AG08396 (cell line): ENCODE results near the gene NOVA1.
A peak's percentile ranks its signal among the peaks of the same experiment; 100 is the strongest.
"Not testable (repeated sequence)": the region's sequence is repeated elsewhere in the genome, so short reads cannot be mapped to it uniquely, and the experiment has no call there.

Source experiments
- DNase-seq: peaks from one replicate; pipeline ENCODE4 v3.0.0; 2012; ENCODE audit warnings: low spot score, mixed read lengths

NOVA1 gene

GRCh38 chr14:26597589-26598080, at the start of gene NOVA1:
Gene NOVA1 (minus strand): TSS chr14:26598033. CDS start chr14:26597436, 597 bp downstream.
- DNase-seq: no peak

DNA sequence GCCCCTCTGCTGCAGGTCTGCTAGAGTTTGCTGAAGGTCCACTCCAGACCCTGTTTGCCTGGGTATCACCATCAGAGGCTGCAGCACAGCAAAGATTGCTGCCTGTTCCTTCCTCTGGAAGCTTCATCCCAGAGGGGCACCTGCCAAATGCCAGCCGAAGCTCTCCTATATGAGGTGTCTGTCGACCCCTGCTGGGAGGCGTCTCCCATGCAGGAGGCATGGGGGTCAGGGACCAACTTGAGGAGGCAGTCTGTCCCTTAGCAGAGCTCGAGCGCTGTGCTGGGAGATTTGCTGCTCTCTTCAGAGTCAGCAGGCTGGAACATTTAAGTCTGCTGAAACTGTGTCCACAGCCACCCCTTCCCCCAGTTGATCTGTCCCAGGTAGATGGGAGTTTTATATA, 47.2 kb upstream of the NOVA1 start:
- DNase-seq: not testable (repeated sequence)

- no peak for DNase-seq
Measured at GRCh38 chr14:26636561-26636960, 38.7 kb upstream of the NOVA1 start.

DNA sequence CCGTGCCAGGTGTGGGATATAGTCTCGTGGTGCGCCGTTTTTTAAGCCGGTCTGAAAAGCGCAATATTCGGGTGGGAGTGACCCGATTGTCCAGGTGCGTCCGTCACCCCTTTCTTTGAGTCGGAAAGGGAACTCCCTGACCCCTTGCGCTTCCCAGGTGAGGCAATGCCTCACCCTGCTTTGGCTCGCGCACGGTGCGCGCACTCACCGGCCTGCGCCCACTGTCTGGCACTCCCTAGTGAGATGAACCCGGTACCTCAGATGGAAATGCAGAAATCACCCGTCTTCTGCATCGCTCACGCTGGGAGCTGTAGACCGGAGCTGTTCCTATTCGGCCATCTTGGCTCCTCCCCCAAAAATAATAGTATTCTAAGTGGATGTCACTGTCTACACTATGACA, 37.1 kb upstream of the NOVA1 start:
- not testable (repeated sequence) for DNase-seq

DNA sequence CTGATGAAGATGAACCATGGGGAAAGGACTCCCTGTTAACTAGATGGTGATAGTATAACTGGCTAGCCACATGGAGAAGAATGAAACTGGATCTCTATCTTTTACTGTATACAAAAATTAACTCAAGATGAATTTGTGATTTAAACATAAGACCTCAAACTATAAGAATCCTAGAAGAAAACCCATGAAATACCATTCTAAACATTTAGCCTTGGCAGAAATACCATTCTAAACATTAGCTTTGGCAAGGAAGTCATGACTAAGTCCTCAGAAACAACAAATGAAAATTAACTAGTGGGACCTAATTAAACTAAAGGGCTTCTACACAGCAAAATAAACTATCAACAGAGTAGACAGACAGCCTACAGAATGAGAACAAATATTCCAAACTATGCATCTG, 28.4 kb upstream of the NOVA1 start:
- DNase-seq: no peak

- no peak for DNase-seq
Measured at GRCh38 chr14:26622611-26623010, 24.8 kb upstream of the NOVA1 start.

GRCh38 chr14:26621807-26622560, 24.2 kb upstream of the NOVA1 start:
- no peak for DNase-seq

DNA sequence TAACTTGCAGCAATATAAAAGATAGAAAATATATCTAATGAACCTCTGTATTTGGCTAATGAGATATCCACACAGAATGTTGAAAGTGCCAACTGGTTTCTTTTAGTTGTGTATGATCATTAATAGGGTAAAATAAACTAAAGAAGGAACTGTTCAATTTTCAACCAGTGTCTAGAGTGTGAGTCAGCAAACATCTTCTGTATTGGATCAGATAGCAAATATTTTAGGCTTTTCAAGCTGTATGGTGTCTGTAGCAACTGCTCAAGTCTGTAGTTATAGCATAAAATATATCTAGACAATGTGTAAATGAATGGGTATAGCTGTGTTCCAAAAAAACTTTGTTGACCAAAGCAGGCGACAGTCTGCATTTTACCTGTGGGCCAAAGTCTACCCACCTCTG, 23.5 kb upstream of the NOVA1 start:
- no peak for DNase-seq

- no peak for DNase-seq
Measured at GRCh38 chr14:26611259-26611658, 13.4 kb upstream of the NOVA1 start.

DNA sequence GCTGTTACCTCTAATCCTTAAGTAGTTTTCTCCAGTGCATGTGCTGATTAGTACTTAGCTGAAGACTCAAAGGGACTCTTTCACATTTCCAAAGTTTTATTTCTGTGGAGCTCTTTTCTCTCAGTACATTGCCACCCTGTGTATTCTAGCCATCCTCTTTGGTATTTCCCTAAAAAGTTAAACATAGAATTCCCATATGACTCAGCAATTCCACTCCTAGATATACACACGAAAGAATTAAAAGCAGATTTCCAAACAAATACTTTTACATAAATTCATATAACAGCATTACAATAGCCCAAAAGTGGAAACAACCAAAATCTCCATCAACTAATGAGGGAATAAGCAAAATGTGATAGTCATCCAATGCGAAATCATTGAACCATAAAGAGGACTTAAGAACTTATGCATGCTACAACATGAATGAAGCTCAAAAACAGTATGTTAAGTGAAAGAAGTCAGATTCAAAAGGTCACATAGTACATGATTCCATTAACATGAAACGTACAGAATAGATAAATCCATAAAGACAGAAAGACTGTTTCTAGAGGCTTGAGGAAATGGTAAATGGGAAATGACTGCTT, 9.0 kb upstream of the NOVA1 start:
- DNase-seq: no peak

GRCh38 chr14:26605602-26606001, 7.8 kb upstream of the NOVA1 start:
- no peak for DNase-seq

DNA sequence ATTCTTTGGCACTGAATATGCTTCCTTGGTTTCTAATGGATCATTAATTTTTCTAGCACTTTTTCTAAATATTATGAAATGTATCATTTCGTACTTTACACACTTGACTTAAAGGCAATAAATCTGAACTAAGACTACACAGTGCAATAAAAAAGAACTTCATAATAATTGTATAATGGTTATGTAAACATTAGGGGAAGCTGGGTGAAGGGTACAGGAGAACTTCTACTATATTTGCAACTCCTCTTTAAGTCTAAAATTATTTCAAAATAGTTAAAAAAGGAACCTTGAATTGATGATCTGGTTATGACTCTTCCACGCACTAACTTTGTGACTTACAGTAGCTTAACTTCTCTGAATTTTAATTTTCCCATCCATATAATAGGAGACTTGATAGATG, 5.1 kb upstream of the NOVA1 start:
- DNase-seq: no peak

- DNase-seq: no peak
Measured at GRCh38 chr14:26601856-26602255, 4.0 kb upstream of the NOVA1 start.

DNA sequence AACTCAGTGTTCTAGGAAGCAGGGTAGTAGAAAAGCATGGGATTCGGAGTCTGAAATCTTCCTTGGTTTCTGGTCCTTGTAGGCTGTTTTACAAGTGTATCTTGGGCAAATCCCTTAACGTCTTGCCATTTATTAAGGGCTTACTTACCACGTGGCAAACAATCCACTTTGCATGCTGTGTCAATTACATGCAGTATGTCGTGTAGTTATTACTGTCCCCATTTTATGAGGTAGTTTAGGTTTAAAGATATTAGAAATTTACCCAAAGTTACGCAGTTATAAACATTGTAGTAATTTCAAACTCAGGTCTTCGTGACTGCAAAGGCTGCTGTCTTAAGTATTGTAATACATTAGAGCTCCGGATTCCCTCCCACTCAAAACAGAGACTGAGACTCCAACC, 1.5 kb upstream of the NOVA1 start:
- DNase-seq: no peak

DNA sequence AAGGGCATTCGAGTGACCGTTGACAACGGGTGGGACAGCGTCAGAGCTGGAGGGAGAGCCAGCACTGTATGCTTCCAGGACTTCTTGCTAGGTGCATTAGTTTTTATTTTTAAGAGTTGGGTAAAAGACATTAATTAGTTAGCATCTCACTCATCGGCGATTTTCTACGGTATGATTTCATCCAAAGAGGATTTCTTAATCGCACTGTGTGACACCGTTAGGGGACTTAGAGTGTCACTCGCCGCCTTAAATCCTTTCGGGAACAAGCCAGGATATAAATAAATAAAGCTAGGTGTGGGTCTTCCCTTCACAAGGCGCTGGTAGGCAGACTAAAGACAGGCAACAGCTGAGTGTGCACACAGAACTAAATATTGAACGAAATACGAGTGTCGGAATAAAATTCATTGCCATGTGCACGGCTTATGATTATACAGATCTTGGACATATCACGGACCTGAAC, 869 bp upstream of the NOVA1 start:
- no peak for DNase-seq

- DNase-seq: peak; percentile 65
Measured at GRCh38 chr14:26598081-26598671, 343 bp upstream of the NOVA1 start.

DNA sequence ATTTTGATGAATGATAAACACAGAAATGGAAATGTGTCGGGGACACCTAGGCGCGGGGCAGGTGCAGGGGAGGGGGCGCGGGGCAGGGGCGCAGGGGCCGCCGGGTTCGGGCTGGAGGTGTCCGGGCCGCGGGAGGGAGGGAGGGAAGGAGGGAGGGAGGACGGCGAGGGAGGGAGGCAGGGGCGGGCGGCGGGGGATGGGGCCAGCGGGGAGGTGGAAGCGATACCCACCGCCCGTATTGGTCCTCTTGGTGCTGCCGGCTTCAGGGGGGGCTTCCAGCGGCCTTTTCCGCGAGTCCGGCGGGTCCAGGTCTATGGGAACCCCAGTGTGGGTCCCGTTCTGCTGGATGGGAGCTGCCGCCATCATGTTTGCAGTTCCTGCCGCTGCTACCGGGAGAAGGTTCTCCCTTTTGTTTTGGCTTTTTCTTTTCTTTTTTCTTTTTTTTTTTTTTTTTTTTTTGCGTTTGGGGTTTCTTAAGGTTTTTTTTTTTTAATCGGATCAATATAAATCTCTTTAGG, 703 bp downstream of the NOVA1 start:
- DNase-seq: peak; percentile 24

DNA sequence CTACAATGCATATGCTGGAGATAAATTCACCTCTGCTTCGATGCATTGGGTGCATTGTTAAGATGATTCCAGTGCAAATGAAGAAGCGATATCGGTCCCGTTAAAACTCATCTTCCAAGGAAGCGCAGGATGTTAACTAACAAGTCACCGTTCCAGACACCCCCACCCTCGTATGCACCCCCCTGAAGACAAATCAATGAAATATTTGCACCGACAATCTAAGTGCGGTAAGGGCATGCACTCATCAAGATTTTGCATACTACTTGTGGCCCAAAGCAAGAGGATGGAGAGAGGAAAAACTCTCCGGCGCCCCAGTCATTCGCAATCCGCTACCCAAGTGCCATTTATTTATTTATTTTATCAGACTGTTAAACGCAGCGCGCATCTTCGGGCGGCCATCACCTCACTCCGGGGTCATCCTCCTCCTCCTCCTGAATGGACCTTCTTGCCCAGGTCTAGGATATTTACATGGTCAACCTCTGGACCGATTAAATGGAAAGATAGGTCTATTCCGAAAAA, 1.2 kb downstream of the NOVA1 start:
- DNase-seq: no peak

- DNase-seq: no peak
Measured at GRCh38 chr14:26595926-26596542, 1.8 kb downstream of the NOVA1 start.

GRCh38 chr14:26594756-26595545, 2.9 kb downstream of the NOVA1 start:
- DNase-seq: no peak

DNA sequence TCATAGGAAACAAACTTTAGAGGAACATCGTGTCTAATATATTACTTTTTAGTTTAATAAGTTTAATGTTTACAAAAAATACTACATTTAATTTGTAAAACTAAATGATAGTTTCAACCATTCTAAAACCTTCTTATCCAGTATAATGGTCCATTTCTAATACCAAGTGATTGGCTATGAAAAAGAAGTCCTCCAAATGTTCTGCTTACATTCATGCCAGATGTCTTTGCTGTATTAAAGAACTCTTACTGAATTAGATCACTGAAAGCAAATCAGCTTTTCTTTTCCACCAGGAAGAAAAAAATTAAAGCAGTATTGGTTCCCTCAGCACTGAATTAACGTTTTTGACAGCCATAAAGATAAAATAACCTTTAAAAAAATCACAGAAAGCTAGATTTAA, 3.7 kb downstream of the NOVA1 start:
- DNase-seq: no peak
